C1 segment of cervical spinal cord (tissue), 14 donors: ENCODE data around the gene CERS5.

Experiments used
- DNase-seq, 14 donors: peaks; one replicate each; lab custom pipeline; 2025; lab: John Stamatoyannopoulos, UW

Gene CERS5

DNA sequence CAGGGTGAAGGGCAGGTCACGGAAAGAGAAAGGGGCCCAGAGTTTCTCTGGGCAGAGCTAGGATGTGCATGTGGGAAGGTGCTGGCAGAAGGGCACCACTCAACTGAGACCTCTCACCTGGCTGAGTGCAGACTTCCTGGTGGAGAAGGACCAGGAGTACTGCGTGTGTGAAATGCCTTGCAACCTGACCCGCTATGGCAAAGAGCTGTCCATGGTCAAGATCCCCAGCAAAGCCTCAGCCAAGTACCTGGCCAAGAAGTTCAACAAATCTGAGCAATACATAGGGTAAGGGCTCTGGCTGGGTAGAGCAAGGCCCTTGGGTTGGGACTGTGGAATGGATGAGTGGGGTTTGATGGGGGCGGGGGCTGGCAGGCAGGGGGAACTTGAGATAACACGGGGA lies 87.4 kb downstream of the CERS5 start:
- no peak for DNase-seq
